K562 (cell line): ENCODE results near the gene SCAMP5. TPM values are rescaled to one million over a fixed set of nuclear protein-coding genes. Genes with fewer than 3 reads are reported as not detected.

ENCODE experiments used
- ATAC-seq: fragments of 200-7000 bp; cut with Tn5 transposase; 3 replicates; pipeline ENCODE4 v1.9.1; 2020; ENCODE audit warnings: moderate library complexity
- BruUV-seq: library from RNA; stranded (reverse); fragments of 400-500 nt; replicated peaks from 2 replicates; lab custom pipeline; 2021; lab: Mats Ljungman, UMichigan
- CTCF ChIA-PET: fragments of 300-600 bp; formaldehyde crosslinking; extraction: SDS; loops from one replicate; lab custom pipeline; 2021; ENCODE audit warnings: low intra/inter-chr PET ratio; lab: Yijun Ruan, JAX
- POLR2A ChIA-PET: fragments of 300-600, 350-650 bp; sonication (Branson Sonifier 250); formaldehyde crosslinking; extraction: SDS; loops from one replicate; lab custom pipeline; 2021; ENCODE audit warnings: antibody characterized with exemption, inconsistent platforms; lab: Yijun Ruan, JAX
- DNase-seq, 4 experiments: peaks; one replicate each; pipeline versions ENCODE4 v3.0.0 to v3.0.0-alpha.2; 2011 to 2018; ENCODE audit warnings: low spot score in 3 of 4, mixed read lengths in 3 of 4; ENCODE audit errors: extremely low read depth in 1 of 4
- FAIRE-seq: peaks from 2 replicates; lab custom pipeline; 2011; peaks lifted over from hg19 to GRCh38; lab: Jason Lieb, UNC
- H2AFZ ChIP-seq: 2 replicates; pipeline ENCODE4 v1.6.0; 2011; ENCODE audit warnings: low read depth, low read length, control low read depth, inconsistent platforms
- H3K27ac ChIP-seq: fragments of 200-600 bp; 3 replicates; pipeline ENCODE4 v1.8.0; 2011; ENCODE audit warnings: low read depth, mild to moderate bottlenecking, control low read depth, inconsistent platforms, low read length, moderate library complexity, mixed read lengths; ENCODE audit errors: extremely low read depth
- H3K27me3 ChIP-seq, 2 experiments: fragments of 300-600 bp in 1 of 2; 2 replicates in 1 of 2; 3 replicates in 1 of 2; pipeline versions ENCODE4 v1.6.0 to v1.8.0; 2011; ENCODE audit warnings: inconsistent platforms in 2 of 2, low read length in 2 of 2, mild to moderate bottlenecking in 1 of 2, mixed read lengths in 1 of 2, moderate library complexity in 1 of 2; ENCODE audit not compliant: control insufficient read depth in 2 of 2, insufficient read depth in 2 of 2
- H3K36me3 ChIP-seq: fragments of 300-600 bp; 3 replicates; pipeline ENCODE4 v1.8.0; 2011; ENCODE audit warnings: mild to moderate bottlenecking, low read length, inconsistent platforms; ENCODE audit not compliant: control insufficient read depth, insufficient read depth
- H3K4me1 ChIP-seq, 2 experiments: fragments of 200-600 bp in 1 of 2; replicated peaks in 1 of 2; 2 replicates in 1 of 2; 3 replicates in 1 of 2; pipeline versions ENCODE4 v1.5.1 to v1.8.0; 2011; ENCODE audit warnings: inconsistent platforms in 2 of 2, low read length in 2 of 2, mild to moderate bottlenecking in 1 of 2, mixed read lengths in 1 of 2, moderate library complexity in 1 of 2; ENCODE audit not compliant: control insufficient read depth in 2 of 2, insufficient read depth in 2 of 2
- H3K4me2 ChIP-seq: 2 replicates; pipeline ENCODE4 v1.6.1; 2011; ENCODE audit warnings: low read length, control low read depth, inconsistent platforms, mixed read lengths; ENCODE audit not compliant: insufficient read depth
- H3K4me3 ChIP-seq: fragments of 200-600 bp; sonication (generic), shearing (Covaris generic); 2 replicates; pipeline ENCODE4 v1.5.1; 2016; ENCODE audit warnings: control low read depth, inconsistent platforms
- H3K79me2 ChIP-seq: fragments of 200-600 bp; 3 replicates; pipeline ENCODE4 v1.8.0; 2011; ENCODE audit warnings: low read length, inconsistent platforms; ENCODE audit not compliant: control insufficient read depth, insufficient read depth
- H3K9ac ChIP-seq, 2 experiments: 2 replicates each; pipeline versions ENCODE4 v1.6.0 to v1.6.1; 2011; ENCODE audit warnings: low read depth in 2 of 2, low read length in 2 of 2, control low read depth in 1 of 2, inconsistent platforms in 1 of 2, mild to moderate bottlenecking in 1 of 2, mixed read lengths in 1 of 2; ENCODE audit not compliant: insufficient read depth in 1 of 2
- H3K9me1 ChIP-seq: one replicate; pipeline ENCODE4 v1.6.0; 2011; ENCODE audit warnings: inconsistent platforms, mild to moderate bottlenecking, low read length, moderate library complexity; ENCODE audit not compliant: control insufficient read depth, insufficient read depth
- H3K9me3 ChIP-seq: replicated peaks from 2 replicates; pipeline ENCODE4 v1.5.1; 2011; ENCODE audit warnings: low read depth, low read length, inconsistent platforms; ENCODE audit not compliant: control insufficient read depth, insufficient read depth
- H4K20me1 ChIP-seq: replicated peaks from 2 replicates; pipeline ENCODE4 v1.6.1; 2011; ENCODE audit warnings: low read length, inconsistent platforms, mixed read lengths; ENCODE audit not compliant: control insufficient read depth, insufficient read depth
- ARID1B ChIP-seq: fragments of 450-650 bp; IDR thresholded peaks from 2 replicates; pipeline ENCODE4 v1.6.1; 2016; ENCODE audit warnings: antibody characterized with exemption, mild to moderate bottlenecking, inconsistent platforms
- ATF1 ChIP-seq, 2 experiments: fragments of 450-650 bp in 1 of 2; IDR thresholded peaks; 2 replicates each; pipeline ENCODE4 v1.6.1; 2016; ENCODE audit warnings: missing compliant biosample characterization in 1 of 2, missing genetic modification characterization in 1 of 2
- CBX3 ChIP-seq, 2 experiments: IDR thresholded peaks; 1 replicate in 1 of 2; 2 replicates in 1 of 2; pipeline ENCODE4 v1.6.1; 2012; ENCODE audit warnings: inconsistent platforms in 2 of 2, low read length in 2 of 2, borderline replicate concordance in 1 of 2, control low read depth in 1 of 2
- ILK ChIP-seq: fragments of 450-650 bp; IDR thresholded peaks from 2 replicates; pipeline ENCODE4 v1.6.1; 2016; ENCODE audit warnings: missing genetic modification characterization, low read depth, mild to moderate bottlenecking, missing compliant biosample characterization, moderate library complexity, borderline replicate concordance
- MCM7 ChIP-seq, 2 experiments: fragments of 450-650 bp; IDR thresholded peaks; 2 replicates each; pipeline ENCODE4 v1.6.1; 2016 to 2018
- MED1 ChIP-seq: sonication (generic); formaldehyde crosslinking; IDR thresholded peaks from 2 replicates; pipeline ENCODE4 v1.8.1; 2023; ENCODE audit warnings: missing genetic modification reagents, borderline replicate concordance
- SRSF1 ChIP-seq: fragments of 200-400 bp; formaldehyde crosslinking; IDR thresholded peaks from 2 replicates; pipeline ENCODE4 v1.6.1; 2017; ENCODE audit warnings: mild to moderate bottlenecking, low read depth, low read length, moderate library complexity
- ZKSCAN1 ChIP-seq: fragments of 150-350 bp; IDR thresholded peaks from 2 replicates; pipeline ENCODE4 v1.6.1; 2016; ENCODE audit warnings: low read depth, low read length
- WGBS: fragments of 100-300 bp; shearing (Covaris generic); methylation state at CpG from one replicate; pipeline ENCODE4 v1.1.6; 2016; ENCODE audit warnings: low coverage, mixed read lengths; ENCODE audit not compliant: insufficient coverage; ENCODE audit errors: missing lambda C conversion rate; 5-methylcytosine and 5-hydroxymethylcytosine counted together
- in situ Hi-C: fragments of 300-500 bp; cut with MboI; formaldehyde crosslinking; loops from 4 replicates; pipeline ENCODE4 v1.15.0; 2018; ENCODE audit warnings: inconsistent platforms, mixed read lengths
- intact Hi-C: fragments of 100-400 bp; cut with micrococcal nuclease; formaldehyde crosslinking; loops from 2 replicates; pipeline ENCODE4 v1.14.2; 2022
- polyA plus RNA-seq, 8 experiments: library from polyadenylated mRNA; depleted of rRNA in 4 of 8; stranded (reverse) in 5 of 8; unstranded in 3 of 8; fragments of >200 nt; fragmentation: Nextera tagmentation in 2 of 8; fragmentation: Illumina TruSeq in 1 of 8; extraction: Ambion mirVana in 2 of 8; extraction: Trizol in 1 of 8; gene quantifications; 2 replicates each; pipeline versions ENCODE4 v1.2.1 to v1.2.3, GENCODE V29; 2011 to 2014; ENCODE audit warnings: inconsistent platforms in 1 of 8, missing spikeins in 1 of 8
- total RNA-seq, 7 experiments: library from RNA; depleted of rRNA in 6 of 7; stranded (reverse); fragments of >200 nt in 6 of 7; fragmentation: Illumina TruSeq in 2 of 7; extraction: Trizol in 2 of 7; gene quantifications; 2 replicates each; pipeline versions ENCODE4 v1.2.1 to v1.2.3, GENCODE V29; 2011 to 2021; ENCODE audit warnings: low replicate concordance in 1 of 7
- TF ChIP-seq, protein P1 (sequence below): fragments of 250-450 bp; sonication (Bioruptor Pico); IDR thresholded peaks from 2 replicates; pipeline ENCODE4 v1.4.0; 2020; ENCODE audit warnings: mild to moderate bottlenecking
- TF ChIP-seq, protein P2 (sequence below): sonication (generic); formaldehyde crosslinking; IDR thresholded peaks from 2 replicates; pipeline ENCODE4 v1.8.1; 2023; ENCODE audit warnings: missing genetic modification reagents, mild to moderate bottlenecking, borderline replicate concordance

Gene SCAMP5
- total and polyA plus RNA-seq, 9 of the 15 experiments (the other 6 are each of a cell fraction or from before 2014, with no cell fraction given) = 0.09 to 0.29 (median 0.19) TPM; not detected in 5

DNA sequence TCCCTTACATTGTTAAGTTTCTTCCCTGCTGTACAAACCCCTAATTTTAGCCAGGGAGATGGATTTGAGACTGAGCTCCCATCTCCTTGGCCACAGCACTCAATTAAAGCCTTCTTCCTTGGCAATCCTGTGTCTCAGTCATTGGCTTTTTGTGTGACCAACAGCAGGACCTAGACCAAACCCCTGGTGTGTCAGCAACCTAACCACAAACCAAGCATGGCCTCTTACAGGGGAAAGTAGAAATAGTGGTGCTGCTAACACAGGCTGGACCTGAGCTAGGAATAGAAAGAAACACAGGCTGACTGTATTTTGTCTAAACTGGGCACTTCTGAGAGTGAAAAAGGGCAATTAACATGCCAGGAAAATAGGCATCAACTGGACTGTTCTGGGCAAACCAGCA is 65.9 kb downstream of the SCAMP5 start:
- peaks cover 6 to 11% of the 10 kb centered on the region in 2 experiments; a peak in 4 of 5 replicates for H3K4me1 ChIP-seq
- FAIRE-seq (peak; percentile 51), DNase-seq (no peak), ATAC-seq (no peak)
- no peak overlapping the region for H3K4me2 ChIP-seq
- no peaks in the 10 kb centered on the region for H3K27me3 ChIP-seq
- POLR2A ChIA-PET = interaction anchor here (0.7 to 1.2 kb wide), 2 partner anchors 18 to 38 kb away, joined by 3 to 4 read pairs; partner anchors contain the start of gene PPCDC
- H2AFZ ChIP-seq = no peak overlapping the region
- no peak overlapping the region for H3K9ac ChIP-seq
- intact Hi-C loops (no loop called here), in situ Hi-C loops (no loop called here)
- no peaks in the 10 kb centered on the region for H3K36me3 ChIP-seq
- peaks cover 10% of the 10 kb centered on the region; the same call in 1 of the 2 replicates for H4K20me1 ChIP-seq
- TF ChIP-seq ARID1B (no peak), CBX3 (IDR thresholded peaks at IDR 0.05; ENCODE audit: borderline replicate concordance in 1 of 2, low read length in 2 of 2) (no peak)
- H3K79me2 ChIP-seq = no peaks in the 10 kb centered on the region
- H3K9me3 ChIP-seq = no peaks in the 10 kb centered on the region
- no peaks in the 10 kb centered on the region for H3K9me1 ChIP-seq
- H3K27ac ChIP-seq = no peak overlapping the region
- CTCF ChIA-PET = no interaction called here
- H3K4me3 ChIP-seq = no peak overlapping the region
- no TSS peak for BruUV-seq

DNA sequence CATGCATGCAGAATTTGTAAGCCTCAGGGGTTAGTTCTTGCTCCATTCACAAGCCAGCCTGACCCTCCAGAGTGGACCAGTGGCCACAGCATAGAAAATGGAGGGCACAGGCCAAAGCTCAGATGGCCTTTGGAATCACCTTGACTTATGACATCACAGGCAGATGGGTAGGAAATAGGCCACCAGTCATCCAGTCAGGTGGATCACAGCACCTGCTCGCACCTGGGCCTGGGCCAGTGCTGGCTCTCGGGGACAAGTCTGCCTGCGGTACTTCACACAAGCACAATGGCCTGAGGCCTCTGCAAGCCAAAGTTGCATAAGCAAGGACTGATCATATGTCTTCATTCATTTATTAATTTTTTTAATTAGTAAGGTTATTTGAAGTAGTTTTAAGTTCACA is 67.3 kb downstream of the SCAMP5 start:
- Histone ChIP-seq H4K20me1 (peaks cover 10% of the 10 kb centered on the region; the same call in 1 of the 2 replicates), H3K36me3 (no peaks in the 10 kb centered on the region), H3K4me3 (no peak overlapping the region), H3K9me1 (no peaks in the 10 kb centered on the region), H2AFZ (no peak overlapping the region), H3K4me2 (no peak overlapping the region), H3K9ac (no peak overlapping the region), H3K27ac (no peak overlapping the region), H3K27me3 (no peaks in the 10 kb centered on the region), H3K4me1 (peaks cover 6 to 25% of the 10 kb centered on the region in 2 experiments; a peak in 4 of 5 replicates), H3K79me2 (no peaks in the 10 kb centered on the region), H3K9me3 (no peaks in the 10 kb centered on the region)
- in situ Hi-C loops (no loop called here), intact Hi-C loops (no loop called here)
- FAIRE-seq (no peak), DNase-seq (no peak), ATAC-seq (no peak)
- 61% methylated on average over 3 of the region's 3 CpGs for WGBS
- POLR2A ChIA-PET = no interaction called here
- CTCF ChIA-PET = no interaction called here
- no TSS peak for BruUV-seq
- TF ChIP-seq ATF1 (CRISPR knock-in tag; IDR thresholded peaks at IDR 0.05) (no peak), ATF1 (tag; IDR thresholded peaks at IDR 0.05) (no peak), MED1 (CRISPR knock-in tag) (no peak), SRSF1 (no peak), MCM7 (IDR thresholded peaks at IDR 0.05) (no peak), ZKSCAN1 (no peak), ILK (tag) (no peak)
- TF ChIP-seq, protein P1, sequence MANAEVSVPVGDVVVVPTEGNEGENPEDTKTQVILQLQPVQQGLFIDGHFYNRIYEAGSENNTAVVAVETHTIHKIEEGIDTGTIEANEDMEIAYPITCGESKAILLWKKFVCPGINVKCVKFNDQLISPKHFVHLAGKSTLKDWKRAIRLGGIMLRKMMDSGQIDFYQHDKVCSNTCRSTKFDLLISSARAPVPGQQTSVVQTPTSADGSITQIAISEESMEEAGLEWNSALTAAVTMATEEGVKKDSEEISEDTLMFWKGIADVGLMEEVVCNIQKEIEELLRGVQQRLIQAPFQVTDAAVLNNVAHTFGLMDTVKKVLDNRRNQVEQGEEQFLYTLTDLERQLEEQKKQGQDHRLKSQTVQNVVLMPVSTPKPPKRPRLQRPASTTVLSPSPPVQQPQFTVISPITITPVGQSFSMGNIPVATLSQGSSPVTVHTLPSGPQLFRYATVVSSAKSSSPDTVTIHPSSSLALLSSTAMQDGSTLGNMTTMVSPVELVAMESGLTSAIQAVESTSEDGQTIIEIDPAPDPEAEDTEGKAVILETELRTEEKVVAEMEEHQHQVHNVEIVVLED (CRISPR knock-in tag) = no peak
- TF ChIP-seq, protein P2, sequence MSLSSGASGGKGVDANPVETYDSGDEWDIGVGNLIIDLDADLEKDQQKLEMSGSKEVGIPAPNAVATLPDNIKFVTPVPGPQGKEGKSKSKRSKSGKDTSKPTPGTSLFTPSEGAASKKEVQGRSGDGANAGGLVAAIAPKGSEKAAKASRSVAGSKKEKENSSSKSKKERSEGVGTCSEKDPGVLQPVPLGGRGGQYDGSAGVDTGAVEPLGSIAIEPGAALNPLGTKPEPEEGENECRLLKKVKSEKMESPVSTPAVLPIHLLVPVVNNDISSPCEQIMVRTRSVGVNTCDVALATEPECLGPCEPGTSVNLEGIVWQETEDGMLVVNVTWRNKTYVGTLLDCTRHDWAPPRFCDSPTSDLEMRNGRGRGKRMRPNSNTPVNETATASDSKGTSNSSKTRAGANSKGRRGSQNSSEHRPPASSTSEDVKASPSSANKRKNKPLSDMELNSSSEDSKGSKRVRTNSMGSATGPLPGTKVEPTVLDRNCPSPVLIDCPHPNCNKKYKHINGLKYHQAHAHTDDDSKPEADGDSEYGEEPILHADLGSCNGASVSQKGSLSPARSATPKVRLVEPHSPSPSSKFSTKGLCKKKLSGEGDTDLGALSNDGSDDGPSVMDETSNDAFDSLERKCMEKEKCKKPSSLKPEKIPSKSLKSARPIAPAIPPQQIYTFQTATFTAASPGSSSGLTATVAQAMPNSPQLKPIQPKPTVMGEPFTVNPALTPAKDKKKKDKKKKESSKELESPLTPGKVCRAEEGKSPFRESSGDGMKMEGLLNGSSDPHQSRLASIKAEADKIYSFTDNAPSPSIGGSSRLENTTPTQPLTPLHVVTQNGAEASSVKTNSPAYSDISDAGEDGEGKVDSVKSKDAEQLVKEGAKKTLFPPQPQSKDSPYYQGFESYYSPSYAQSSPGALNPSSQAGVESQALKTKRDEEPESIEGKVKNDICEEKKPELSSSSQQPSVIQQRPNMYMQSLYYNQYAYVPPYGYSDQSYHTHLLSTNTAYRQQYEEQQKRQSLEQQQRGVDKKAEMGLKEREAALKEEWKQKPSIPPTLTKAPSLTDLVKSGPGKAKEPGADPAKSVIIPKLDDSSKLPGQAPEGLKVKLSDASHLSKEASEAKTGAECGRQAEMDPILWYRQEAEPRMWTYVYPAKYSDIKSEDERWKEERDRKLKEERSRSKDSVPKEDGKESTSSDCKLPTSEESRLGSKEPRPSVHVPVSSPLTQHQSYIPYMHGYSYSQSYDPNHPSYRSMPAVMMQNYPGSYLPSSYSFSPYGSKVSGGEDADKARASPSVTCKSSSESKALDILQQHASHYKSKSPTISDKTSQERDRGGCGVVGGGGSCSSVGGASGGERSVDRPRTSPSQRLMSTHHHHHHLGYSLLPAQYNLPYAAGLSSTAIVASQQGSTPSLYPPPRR (CRISPR knock-in tag) = no peak
